NAMALWA (cell line): ENCODE data around the gene ZNF280B.
A peak's percentile ranks its signal among the peaks of the same experiment; 100 is the strongest.
"Not testable (repeated sequence)": the region's sequence is repeated elsewhere in the genome, so short reads cannot be mapped to it uniquely, and the experiment has no call there.

Source experiments
- DNase-seq: peaks from one replicate; pipeline ENCODE4 v3.0.0-alpha.2; 2015; ENCODE audit warnings: low spot score

The ZNF280B gene

GRCh38 chr22:22463855-22464540 lies 44.5 kb downstream of the ZNF280B start:
- peak; percentile 72 for DNase-seq

GRCh38 chr22:22462813-22463567 lies 45.6 kb downstream of the ZNF280B start:
- DNase-seq: peak; percentile 52

GRCh38 chr22:22461583-22461982 lies 47.0 kb downstream of the ZNF280B start:
- DNase-seq: no peak

GRCh38 chr22:22461111-22461510 lies 47.4 kb downstream of the ZNF280B start:
- DNase-seq: no peak

GRCh38 chr22:22460635-22461034 lies 47.9 kb downstream of the ZNF280B start:
- DNase-seq: peak; percentile 45

- peak; percentile 40 for DNase-seq
These were observed 48.5 kb downstream of the ZNF280B start for GRCh38 chr22:22460060-22460459.

GRCh38 chr22:22458896-22459588 lies 49.5 kb downstream of the ZNF280B start:
- peak; percentile 4 for DNase-seq

GRCh38 chr22:22458387-22458786 lies 50.2 kb downstream of the ZNF280B start:
- DNase-seq: no peak

- DNase-seq: no peak
These were observed 53.5 kb downstream of the ZNF280B start for GRCh38 chr22:22454997-22455396.

- no peak for DNase-seq
These were observed 55.4 kb downstream of the ZNF280B start for GRCh38 chr22:22452996-22453686.

- DNase-seq: no peak
These were observed 56.3 kb downstream of the ZNF280B start for GRCh38 chr22:22452211-22452610.

GRCh38 chr22:22450343-22450839 lies 58.2 kb downstream of the ZNF280B start:
- peak; percentile 84 for DNase-seq

GRCh38 chr22:22449819-22450218 lies 58.7 kb downstream of the ZNF280B start:
- DNase-seq: no peak

- DNase-seq: no peak
These were observed 62.0 kb downstream of the ZNF280B start for GRCh38 chr22:22446517-22446916.

- DNase-seq: not testable (repeated sequence)
These were observed 64.4 kb downstream of the ZNF280B start for GRCh38 chr22:22444007-22444589.

GRCh38 chr22:22442928-22443709 lies 65.4 kb downstream of the ZNF280B start:
- no peak for DNase-seq

- not testable (repeated sequence) for DNase-seq
These were observed 66.9 kb downstream of the ZNF280B start for GRCh38 chr22:22441626-22442025.

GRCh38 chr22:22440188-22440587 lies 68.4 kb downstream of the ZNF280B start:
- no peak for DNase-seq
